ENCODE data around the gene PDE6G.

The PDE6G gene

DNA sequence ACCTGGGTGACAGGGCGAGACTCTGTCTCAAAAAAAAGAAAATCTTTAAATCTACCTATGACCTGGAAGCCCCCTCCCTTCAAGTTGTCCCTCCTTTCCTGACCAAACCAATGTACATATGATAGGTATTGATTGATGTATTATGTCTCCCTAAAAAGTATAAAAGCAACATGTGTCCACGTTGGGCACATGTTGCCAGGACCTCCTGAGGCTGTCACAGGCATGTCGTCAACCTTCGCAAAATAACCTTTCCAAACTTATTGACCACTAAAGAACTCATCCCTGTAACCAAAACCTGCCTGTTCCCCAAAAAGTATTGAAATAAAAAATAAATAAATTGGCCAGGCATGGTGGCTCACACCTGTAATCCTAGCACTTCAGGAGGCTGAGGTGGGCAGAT, 5.7 kb upstream of the PDE6G start:
- no peak for DNase-seq (ENCODE audit: low read depth)

DNA sequence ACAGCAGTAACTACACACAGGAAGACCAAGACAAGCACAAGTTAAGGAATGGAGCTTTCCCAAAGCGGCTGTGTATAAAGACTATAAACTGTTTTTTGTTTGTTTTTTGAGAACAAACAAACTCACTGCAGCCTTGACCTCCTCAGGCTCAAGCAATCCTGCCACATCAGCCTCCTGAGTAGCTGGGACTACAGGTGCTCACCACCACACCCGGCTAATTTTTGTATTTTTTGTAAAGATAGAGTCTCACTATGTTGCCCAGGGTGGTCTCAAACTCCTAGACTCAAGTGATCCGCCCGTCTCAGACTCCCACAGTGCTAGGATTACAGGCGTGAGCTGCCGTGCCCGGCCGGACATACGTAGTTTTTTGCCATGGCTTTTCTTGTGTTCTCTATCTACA, 4.1 kb upstream of the PDE6G start:
- DNase-seq (ENCODE audit: low read depth), result no peak

DNA sequence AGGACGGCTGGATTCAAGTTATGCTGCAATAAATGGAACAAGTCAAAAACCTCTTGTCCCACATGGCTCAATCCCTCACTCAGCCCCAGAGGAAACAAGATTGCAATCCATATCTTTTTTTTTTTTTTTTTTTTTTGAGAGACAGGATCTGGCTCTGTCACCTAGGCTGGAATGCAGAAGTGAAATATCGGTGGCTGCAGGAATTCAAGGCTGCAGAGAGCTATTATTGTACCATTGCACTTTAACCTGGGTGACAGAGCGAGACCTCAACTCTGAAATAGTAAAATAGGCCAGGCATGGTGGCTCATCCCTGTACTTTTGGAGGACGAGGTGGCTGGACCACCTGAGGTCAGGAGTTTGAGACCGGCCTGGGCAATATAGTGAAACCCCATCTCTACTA, 2.7 kb upstream of the PDE6G start:
- no peak for DNase-seq (ENCODE audit: low read depth)

DNA sequence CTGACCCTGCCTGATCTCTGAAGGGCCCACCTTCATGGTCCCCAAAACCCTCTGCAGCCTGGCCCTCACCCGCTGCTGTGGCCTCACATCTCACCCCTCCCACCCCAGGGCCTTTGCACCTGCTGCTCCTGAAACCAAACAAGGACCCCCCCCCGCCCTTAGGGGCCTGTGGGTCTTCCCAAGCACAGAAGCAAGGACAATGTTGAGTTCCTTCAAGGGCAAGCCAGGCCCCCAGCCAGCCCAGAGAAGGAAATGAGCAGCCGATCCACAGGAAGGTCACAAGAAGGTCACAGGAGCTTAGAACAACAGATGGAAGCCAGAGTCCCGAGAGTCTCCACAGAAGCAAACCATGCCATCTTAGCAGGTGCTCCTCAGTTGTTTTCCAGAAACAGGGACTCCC, 493 bp upstream of the PDE6G start:
- no peak for DNase-seq (ENCODE audit: low read depth)

DNA sequence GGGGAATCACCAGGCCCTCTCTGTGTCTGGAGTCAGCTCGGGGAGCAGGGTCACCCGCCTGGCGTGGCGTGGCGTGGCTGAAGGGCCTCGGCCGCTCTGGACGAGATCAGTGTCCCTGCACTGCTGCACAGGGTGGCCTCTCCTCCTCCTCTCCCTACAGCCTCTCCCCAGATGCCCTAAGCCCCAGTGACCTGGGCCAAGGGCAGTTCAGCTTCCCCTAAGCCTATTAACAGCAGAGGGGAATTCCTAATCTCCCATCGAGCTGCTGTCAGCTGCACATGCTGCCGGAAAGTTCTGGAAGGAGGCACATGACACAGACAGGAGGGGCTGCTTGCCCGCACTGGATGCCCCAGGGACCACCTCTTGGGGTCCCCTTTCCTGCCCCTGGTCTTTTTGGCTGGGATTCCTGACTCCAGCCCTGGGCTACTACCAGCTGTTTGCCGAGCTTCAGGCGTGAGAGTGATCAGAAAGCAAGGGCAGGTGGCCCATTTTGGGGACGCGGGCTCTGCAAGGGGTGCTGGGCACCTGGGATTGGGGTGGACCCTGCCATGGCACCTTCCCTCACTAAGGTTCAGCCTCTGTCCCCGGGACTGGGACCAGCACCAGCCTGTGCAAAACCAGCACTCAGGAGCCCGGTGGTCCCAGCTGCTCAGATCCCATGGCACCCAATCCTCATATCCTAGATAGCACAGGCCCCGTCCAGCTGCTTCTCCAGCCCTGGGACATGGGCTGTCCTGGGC, 794 bp downstream of the PDE6G start:
- DNase-seq (ENCODE audit: low read depth), result no peak

DNA sequence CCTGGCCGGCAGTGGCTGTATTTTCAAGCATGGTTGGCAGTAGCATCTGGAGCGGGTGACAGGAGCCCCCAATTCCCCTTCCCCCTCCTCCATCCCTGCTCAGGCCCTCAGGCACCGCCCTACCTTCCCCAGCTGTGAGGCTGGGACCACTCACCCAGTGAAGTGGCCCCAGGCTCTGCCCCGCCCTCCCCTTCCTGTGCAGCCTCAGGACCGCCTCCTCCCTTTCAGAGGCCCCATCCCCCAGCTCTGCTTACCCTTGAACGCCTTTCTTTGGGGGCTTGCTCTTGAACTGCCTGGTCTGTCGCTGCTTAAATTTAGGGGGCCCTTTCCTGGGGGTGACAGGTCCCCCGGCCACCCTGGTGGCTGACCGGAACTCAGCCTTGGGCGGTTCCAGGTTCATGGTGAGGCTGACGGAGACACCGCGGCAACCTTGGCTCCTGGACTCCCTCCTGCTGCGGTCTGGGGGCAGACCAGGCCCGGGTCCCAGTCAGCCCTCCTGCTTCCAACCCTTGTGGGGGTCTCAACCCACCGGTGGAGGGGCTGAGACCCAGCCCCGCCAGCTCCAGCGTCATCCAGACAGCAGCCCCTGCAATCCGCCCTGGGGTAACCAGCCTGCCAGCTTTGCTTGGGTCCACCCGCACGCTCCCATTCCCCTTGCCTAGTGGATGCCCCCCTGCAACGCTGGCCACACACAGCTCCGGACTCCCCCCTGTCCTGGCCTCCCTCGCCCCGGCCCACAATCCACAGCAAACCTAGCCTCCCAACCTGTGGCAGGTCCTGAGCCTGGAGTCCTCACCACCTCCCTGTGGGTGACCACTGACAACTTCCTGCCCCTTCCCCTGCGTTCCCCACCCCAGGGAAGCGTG, 3.2 kb downstream of the PDE6G start:
- no peak for DNase-seq (ENCODE audit: low read depth)

DNA sequence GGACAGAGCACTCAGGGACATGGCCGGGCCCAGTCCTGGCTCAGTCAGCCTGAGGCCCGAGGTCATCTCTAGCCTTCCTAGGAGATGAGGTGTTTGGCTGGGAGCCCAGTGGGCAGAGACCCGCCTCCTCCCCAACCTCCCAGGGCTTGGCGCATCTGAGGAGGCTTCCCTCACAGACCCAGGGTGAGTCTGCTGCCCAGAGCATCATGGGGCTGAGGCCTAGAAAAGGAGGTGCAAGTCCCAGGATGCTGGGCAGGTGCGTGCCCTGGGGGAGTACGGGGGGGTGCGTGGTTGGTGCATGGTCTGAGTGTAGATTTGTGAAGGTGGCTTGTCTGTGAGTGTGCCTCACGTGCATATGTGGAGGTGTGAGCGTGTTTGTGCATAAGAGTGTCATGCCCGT, 4.7 kb downstream of the PDE6G start:
- no peak for DNase-seq (ENCODE audit: low read depth)

DNA sequence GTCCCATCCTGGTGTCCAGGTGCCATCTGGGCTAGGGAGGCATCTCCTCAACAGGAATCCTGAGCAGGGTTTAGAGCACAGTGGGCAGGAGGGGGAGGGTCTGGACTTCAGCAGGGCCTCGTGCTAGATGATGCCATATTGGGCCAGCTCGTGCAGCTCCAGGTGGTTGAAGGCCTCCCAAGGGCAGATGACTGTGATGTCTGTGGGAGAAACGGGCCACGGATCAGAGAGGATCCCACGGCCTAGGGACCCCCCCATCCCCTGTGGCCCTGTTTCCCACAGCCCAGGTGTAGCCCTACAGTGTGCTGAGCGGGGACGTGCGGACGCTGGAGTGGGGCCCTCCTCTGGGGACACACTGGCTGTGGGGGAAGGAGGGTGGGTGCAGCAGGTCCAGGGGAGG, 5.4 kb downstream of the PDE6G start:
- DNase-seq (ENCODE audit: low read depth), result no peak

DNA sequence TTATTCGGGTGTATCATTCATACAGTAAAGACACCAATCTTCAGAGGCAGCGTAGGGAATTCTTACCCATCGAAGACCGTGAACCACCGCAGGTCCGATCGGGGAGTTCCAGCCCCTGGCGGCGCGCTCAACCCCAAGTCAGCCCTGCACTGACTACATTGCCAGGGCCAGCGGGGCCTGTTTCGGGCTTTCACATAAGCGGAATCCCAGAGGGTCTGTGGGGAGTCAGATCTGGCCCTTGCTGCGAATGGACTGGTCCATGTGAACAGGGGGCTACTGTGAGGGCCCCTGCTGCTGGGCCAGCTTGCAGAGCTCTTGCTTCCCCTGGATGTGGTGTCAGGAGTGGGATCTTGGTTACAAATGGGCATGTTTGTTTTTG, 7.6 kb downstream of the PDE6G start:
- DNase-seq (ENCODE audit: low read depth), result no peak

DNA sequence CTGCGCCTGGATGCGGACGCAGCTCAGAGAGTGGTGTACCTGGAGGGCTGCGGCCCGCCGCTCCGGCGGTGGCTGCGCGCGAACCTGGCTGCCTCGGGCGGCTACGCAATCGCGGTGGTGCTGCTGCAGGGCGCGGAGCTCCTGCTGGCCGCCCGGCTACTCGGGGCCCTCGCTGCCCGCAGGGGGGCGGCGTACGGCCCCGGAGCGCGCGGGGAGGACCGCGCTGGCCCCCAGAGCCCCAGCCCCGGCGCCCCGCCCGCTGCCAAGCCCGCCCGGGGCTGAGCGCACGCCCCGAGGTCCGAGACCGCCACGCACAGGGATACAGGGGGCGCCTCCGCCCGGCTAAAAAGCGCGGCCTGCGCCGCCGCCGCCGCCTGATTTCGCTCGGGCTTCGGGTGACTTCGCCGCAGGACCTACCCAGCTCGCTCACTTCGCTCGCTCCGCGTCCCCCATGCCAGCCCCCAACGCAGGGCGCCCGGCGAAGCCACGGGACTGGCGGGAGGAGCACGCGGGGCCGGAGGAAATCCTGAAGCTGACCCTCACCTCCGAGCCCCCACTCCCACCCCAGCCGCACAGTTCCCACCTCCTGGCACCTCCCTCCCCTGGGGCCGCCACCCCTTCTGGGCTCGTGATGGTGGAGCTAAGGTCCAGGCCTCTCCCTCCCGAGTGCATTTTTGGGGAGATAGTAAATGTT, 8.2 kb downstream of the PDE6G start:
- DNase-seq (ENCODE audit: low read depth), result no peak

DNA sequence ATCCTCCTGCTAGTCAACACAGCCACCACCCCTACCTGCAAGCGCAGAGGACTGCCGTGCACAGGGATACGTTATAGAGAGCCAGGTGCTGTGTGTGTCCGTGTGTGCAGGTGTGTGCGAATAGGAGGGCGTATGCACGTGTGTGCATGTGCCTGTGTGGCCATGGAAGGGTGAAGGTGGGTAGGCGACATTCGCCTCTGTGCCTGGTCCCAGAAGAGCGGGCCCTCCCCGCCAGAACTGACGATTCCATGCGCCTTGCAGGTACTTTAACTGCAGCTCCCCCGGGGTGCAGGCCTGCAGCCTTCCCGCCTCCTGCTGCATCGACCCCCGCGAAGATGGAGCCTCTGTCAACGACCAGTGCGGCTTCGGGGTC, 8.7 kb downstream of the PDE6G start:
- no peak for DNase-seq (ENCODE audit: low read depth)

DNA sequence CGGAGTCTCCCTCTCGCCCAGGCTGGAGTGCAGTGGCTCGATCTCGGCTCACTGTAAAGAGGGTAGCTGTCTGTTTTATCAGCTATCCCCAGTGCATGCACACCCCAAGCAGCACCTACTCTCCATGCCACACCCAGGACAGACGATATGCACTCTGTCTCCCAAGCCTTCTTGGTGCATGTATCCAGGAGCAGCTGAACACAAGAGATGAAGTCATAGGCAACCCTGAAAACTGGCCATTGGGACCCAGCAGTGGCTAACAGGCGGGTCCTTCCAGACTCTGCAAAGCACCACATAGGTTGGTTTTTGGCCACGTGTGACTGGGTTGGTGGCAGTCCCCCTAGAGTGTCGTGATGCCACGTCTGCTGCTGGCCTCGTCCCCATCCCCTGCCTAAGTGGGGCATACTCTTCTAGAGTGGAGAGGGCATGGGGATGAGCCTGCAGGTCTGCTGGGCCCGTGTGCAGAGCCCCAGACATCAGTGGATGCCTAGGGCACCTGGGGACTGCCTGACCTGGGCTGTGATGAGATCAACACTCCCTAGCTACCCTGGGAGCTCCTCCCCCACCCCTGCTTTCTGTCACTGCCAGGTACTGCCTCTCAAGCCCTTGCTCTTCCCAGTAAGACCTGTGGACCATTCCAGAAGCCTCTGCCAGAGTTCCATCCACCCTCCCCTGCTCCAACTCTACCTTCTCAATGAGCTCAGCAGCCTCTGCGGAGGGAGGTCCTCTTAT, 9.3 kb downstream of the PDE6G start:
- no peak for DNase-seq (ENCODE audit: low read depth)

DNA sequence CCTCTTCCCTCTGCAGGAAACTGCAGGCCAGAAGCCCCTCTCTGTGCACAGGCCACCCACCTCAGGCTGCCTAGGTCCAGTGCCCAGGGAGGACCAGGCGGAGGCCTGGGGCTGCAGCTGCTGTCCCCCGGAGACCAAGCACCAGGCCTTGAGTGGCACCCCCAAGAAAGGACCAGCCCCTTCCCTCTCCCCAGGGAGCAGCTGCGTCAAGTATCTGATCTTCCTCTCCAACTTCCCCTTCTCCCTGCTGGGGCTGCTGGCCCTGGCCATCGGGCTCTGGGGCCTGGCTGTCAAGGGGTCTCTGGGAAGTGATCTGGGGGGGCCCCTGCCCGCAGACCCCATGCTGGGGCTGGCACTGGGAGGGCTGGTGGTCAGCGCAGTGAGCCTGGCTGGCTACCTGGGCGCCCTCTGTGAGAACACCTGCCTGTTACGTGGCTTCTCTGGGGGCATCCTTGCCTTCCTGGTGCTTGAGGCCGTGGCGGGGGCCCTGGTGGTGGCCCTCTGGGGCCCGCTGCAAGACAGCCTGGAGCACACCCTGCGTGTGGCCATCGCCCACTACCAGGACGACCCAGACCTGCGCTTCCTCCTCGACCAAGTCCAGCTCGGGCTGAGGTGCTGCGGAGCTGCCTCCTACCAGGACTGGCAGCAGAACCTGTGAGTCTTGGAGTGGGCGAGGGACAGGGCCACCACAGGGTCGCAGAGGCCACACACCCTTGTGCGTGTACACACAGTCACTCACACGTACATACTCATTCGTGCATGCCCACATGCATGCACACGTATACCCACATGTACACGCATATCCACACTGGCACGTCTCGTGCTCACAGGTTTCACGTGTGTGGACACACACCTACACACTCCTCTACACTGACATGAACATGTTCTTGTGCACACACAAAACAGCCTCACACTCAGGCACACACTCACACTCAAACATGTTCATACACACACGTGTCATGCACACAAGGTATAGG, 11.1 kb downstream of the PDE6G start:
- no peak for DNase-seq (ENCODE audit: low read depth)

DNA sequence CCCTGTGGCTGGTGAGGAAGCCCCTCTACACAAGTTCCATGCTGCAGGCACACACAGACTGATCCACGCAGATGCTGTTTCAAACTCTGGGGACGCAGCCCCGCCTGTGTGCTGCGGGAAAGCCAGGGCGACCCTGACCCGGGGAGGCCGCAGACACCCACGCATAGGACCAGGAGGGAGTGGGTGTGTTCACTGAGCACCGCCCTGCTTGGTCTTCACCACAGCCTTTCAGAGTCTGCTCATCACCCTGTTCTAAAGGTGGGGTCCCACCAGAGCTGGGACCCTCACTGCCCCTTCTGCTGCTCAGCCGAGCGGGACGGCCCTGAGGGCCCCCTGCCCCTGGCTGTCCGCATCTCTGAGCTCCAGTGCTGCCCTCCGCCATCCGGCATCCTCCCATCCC, 11.8 kb downstream of the PDE6G start:
- no peak for DNase-seq (ENCODE audit: low read depth)

DNA sequence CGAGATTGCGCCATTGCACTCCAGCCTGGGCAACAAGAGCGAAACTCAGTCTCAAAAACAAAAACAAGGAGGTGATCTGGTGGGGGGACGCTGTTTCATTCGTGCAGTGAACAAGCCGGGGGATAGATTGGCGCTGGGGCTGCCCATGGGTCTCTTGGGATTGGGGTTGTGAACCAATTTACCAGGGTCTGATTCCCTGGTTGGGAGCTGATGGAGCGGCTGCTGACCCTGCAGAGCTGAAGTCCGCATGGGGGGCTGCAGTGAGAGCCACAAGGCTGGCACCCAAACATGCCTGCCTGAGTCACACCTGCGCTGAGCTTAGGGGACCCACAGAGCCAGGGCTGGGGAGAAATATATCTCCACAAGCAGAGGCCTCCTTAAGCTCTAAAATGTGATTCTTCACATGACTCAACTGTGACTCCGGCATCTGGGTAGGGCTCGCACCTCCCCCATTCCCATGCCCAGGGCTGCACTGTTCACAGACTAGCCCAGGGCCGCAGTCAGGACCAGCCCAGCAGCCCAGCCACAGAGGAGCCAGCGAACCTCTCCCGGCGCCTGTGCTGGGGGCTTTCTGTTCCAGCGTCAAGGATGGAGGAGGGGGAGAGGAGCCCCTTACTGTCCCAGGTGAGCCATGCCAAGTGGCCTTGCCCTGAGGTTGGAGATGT, 14.4 kb downstream of the PDE6G start:
- no peak for DNase-seq (ENCODE audit: low read depth)

DNA sequence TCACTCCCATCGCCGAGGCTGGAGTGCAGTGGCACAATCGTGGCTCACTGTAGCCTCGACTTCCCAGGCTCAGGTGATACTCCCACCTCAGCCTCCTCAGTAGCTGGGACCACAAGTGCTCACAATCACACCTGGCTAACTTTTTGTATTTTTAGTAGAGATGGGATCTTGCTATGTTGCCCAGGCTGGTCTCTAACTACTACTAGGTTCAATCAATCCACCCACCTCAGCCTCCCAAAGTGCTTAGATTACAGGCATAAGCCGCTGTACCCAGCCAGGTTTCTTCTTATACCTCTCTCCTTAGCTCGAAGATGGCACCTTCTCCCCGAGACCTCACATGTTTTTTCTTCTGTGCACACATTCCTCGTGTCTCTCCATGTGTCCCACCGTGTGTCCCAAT, 16.3 kb downstream of the PDE6G start:
- no peak for DNase-seq (ENCODE audit: low read depth)

DNA sequence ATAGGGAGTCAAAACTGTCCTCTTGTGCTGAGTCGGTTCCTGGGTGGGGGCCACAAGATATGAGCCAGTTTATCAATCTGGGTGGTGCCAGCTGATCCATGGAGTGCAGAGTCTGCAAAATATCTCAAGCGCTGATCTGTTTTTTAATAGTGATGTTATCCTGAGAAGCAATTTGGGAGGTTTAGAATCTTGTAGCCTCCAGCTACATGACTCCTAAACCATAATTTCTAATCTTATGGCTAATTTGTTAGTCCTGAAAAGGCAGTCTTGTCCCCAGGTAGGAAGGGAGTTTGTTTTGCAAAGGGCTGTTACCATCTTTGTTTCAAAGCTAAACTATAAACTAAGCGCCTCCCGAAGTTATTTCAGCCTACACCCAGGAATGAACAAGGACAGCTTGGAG, 17.7 kb downstream of the PDE6G start:
- DNase-seq (ENCODE audit: low read depth), result no peak

DNA sequence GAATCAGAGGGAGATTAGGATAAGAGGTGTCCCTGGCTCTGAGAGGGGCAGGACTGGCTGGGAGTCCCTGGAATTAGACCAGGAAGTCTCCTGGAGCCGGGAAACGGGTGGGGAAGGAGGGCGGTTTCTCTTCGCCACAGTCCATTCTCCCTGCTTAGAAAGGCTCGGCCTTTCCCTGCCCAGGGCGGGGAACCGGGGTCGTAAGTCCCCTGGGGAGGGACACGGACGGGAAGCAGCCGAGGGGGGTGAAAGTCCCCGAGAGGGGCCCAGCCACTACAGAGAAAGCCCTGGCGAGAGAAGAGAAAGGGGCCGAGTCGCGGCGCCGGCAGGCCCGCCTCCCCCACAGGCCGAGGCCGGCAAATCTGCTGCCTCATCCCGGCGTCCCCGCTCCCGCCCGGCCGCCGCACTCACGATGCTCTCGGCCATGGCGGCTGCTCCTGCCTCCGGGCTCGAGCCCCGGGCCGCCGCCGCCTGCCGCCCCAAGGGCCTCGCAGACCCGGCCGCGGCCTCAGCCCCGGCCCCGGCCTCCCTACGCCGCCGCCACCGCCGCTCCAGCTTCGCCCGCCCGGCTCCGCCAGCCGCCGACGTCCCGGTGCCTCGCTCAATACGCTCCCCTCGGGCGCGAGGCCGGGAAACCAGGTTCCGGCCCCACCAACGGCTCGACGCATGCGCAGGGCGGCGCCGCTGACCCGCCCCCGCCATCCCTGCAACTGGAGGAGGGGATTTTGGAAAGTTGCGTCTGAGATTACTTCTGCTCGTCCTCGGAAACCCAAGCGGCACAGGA, 19.6 kb downstream of the PDE6G start, which contains the start of the genes NPLOC4 and TSPAN10:
Gene NPLOC4, minus strand, starts transcription at position 608 of the 784 bp plus-strand sequence. Its CDS starts 182 bp downstream, at position 426.
Gene TSPAN10, plus strand, starts transcription at position 692 of the 784 bp plus-strand sequence. CDS start 5,217 bp downstream, outside the sequence.
- DNase-seq (ENCODE audit: low read depth), result peak; percentile 74

DNA sequence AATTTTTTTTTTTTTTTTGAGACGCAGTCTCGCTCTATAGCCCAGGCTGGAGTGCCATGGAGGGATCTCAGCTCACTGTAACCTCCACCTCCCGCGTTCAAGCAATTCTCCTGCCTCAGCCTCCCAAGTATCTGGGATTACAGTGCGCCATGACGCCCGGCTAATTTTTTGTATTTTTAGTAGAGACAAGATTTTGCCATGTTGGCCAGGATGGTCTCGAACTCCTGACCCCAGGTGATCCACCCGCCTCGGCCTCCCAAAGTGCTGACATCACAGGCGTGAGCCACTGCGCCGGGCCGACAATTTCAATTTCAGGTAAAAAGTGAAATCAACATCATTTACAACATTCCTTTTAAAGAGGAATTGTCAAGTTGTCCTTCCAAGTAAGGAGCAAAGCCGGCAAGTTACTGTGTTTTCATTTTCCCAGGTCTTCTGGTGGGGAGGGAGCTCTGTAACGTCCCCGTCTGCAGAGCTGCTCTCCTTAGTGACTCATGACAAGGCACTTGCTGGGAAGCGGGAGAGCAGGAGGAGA, 20.3 kb downstream of the PDE6G start:
- DNase-seq (ENCODE audit: low read depth), result no peak
